CD4-positive, alpha-beta T cell treated with Interleukin-10 for 1 hour (primary cell): ENCODE measurements around the gene IL1RAPL2.
"Not testable (repeated sequence)": the region's sequence is repeated elsewhere in the genome, so short reads cannot be mapped to it uniquely, and the experiment has no call there.

Source experiments
- DNase-seq: peaks from one replicate; pipeline ENCODE4 v3.0.0-alpha.2; 2020

The IL1RAPL2 gene

GRCh38 chrX:104677517-104677916 lies 111.5 kb downstream of the IL1RAPL2 start:
- DNase-seq = not testable (repeated sequence)

GRCh38 chrX:104679175-104679574 lies 113.2 kb downstream of the IL1RAPL2 start:
- DNase-seq = no peak

- DNase-seq = no peak
Observed at GRCh38 chrX:104681214-104681613, 115.2 kb downstream of the IL1RAPL2 start.

- DNase-seq = no peak
Observed at GRCh38 chrX:104684077-104684476, 118.1 kb downstream of the IL1RAPL2 start.

- DNase-seq = no peak
Observed at GRCh38 chrX:104695593-104695992, 129.6 kb downstream of the IL1RAPL2 start.

GRCh38 chrX:104696667-104697066 lies 130.7 kb downstream of the IL1RAPL2 start:
- no peak for DNase-seq

- no peak for DNase-seq
Observed at GRCh38 chrX:104697294-104697693, 131.3 kb downstream of the IL1RAPL2 start.

- DNase-seq = no peak
Observed at GRCh38 chrX:104707042-104707441, 141.0 kb downstream of the IL1RAPL2 start.

GRCh38 chrX:104707572-104707971 lies 141.6 kb downstream of the IL1RAPL2 start:
- no peak for DNase-seq

GRCh38 chrX:104712515-104712914 lies 146.5 kb downstream of the IL1RAPL2 start:
- DNase-seq = no peak

GRCh38 chrX:104721854-104722253 lies 155.9 kb downstream of the IL1RAPL2 start:
- no peak for DNase-seq

GRCh38 chrX:104728456-104728855 lies 162.5 kb downstream of the IL1RAPL2 start:
- no peak for DNase-seq

- no peak for DNase-seq
Observed at GRCh38 chrX:104742355-104742754, 176.4 kb downstream of the IL1RAPL2 start.

GRCh38 chrX:104745152-104745551 lies 179.2 kb downstream of the IL1RAPL2 start:
- no peak for DNase-seq

- DNase-seq = no peak
Observed at GRCh38 chrX:104749951-104750610, 184.1 kb downstream of the IL1RAPL2 start.

- DNase-seq = no peak
Observed at GRCh38 chrX:104762641-104763040, 196.6 kb downstream of the IL1RAPL2 start.

GRCh38 chrX:104789784-104790183 lies 223.8 kb downstream of the IL1RAPL2 start:
- DNase-seq = no peak

GRCh38 chrX:104795804-104796203 lies 229.8 kb downstream of the IL1RAPL2 start:
- no peak for DNase-seq

- DNase-seq = no peak
Observed at GRCh38 chrX:104803219-104803618, 237.2 kb downstream of the IL1RAPL2 start.

GRCh38 chrX:104806346-104806745 lies 240.3 kb downstream of the IL1RAPL2 start:
- DNase-seq = no peak

- DNase-seq = no peak
Observed at GRCh38 chrX:104833401-104833800, 267.4 kb downstream of the IL1RAPL2 start.

GRCh38 chrX:104842646-104843045 lies 276.6 kb downstream of the IL1RAPL2 start:
- DNase-seq = no peak

- no peak for DNase-seq
Observed at GRCh38 chrX:104852241-104852640, 286.2 kb downstream of the IL1RAPL2 start.

- no peak for DNase-seq
Observed at GRCh38 chrX:104854188-104854587, 288.2 kb downstream of the IL1RAPL2 start.

GRCh38 chrX:104854790-104855340 lies 288.9 kb downstream of the IL1RAPL2 start:
- DNase-seq = no peak
